ENCODE results near the gene SAMD14. TPM values are rescaled to one million over a fixed set of nuclear protein-coding genes. Genes with fewer than 3 reads are reported as not detected.
A peak's percentile ranks its signal among the peaks of the same experiment; 100 is the strongest.

Gene SAMD14
- polyA plus RNA-seq, 2 of the 4 experiments (the other 2 are of a cell fraction) = 0.12 to 0.75 TPM

DNA sequence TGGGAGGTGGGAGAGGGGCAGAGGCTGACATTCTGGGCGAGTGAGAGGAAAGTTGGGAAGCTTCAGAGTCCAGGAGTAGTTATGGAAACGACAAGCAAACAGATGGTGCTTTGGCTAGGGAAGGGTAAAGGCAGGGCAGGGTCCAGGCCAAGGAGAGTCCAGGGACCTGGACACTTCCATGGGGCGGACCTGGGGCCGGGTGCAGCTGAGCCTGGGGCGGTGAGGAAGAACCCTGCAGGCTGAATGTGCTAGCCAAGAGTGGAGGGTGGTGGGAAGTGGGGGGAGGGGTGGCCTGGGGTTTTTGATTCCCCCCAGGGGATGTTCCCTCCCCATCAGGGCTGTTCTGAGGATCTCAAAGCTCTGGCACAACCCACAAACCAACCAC is 17.9 kb upstream of the SAMD14 start:
- DNase-seq (ENCODE audit: low read depth in 1 of 2, low spot score in 1 of 2) (peak in 1 of 2 experiments; percentile 50), FAIRE-seq (no peak), ATAC-seq (peak in 1 of 2 experiments; percentile 14; a peak in 3 of 6 replicates)
- H3K27ac ChIP-seq = peak overlapping the region; percentile 96 to 98
- peaks cover 47% of the 10 kb centered on the region for H3K4me1 ChIP-seq
- H3K4me2 ChIP-seq = peak overlapping the region; percentile 95
- 21% methylated on average over 5 of the region's 5 CpGs for WGBS (ENCODE audit: missing lambda C conversion rate)
- peak overlapping the region; percentile 86 for H3K4me3 ChIP-seq
- H3K9me3 ChIP-seq = no peaks in the 10 kb centered on the region
- TF ChIP-seq CHD4 (IDR thresholded peaks at IDR 0.05; ENCODE audit: borderline replicate concordance) (no peak), CBX8 (IDR thresholded peaks at IDR 0.05) (no peak), FOSL2 (IDR thresholded peaks at IDR 0.05) (no peak), FOSL2 (CRISPR knock-in tag; IDR thresholded peaks at IDR 0.05) (no peak), JUN (IDR thresholded peaks at IDR 0.05) (no peak), SREBF2 (IDR thresholded peaks at IDR 0.05) (no peak), JUNB (IDR thresholded peaks at IDR 0.05) (no peak), TFCP2L1 (CRISPR knock-in tag; IDR thresholded peaks at IDR 0.05) (no peak), RARB (CRISPR knock-in tag; IDR thresholded peaks at IDR 0.05) (no peak), NPAS2 (CRISPR knock-in tag; IDR thresholded peaks at IDR 0.05; ENCODE audit: borderline replicate concordance) (no peak), RAD21 (conservative IDR thresholded peaks at IDR 0.05 in 1 of 2, IDR thresholded peaks at IDR 0.05 in 1 of 2) (no peak), SMC3 (IDR thresholded peaks at IDR 0.05) (no peak), GATA3 (IDR thresholded peaks at IDR 0.05; ENCODE audit: borderline replicate concordance) (no peak), TP53 (CRISPR knock-in tag; IDR thresholded peaks at IDR 0.05) (no peak), EP300 (IDR thresholded peaks at IDR 0.05) (no peak), POLR2A (IDR thresholded peaks at IDR 0.05; ENCODE audit: low read length) (no peak)
- TF ChIP-seq, protein P1, sequence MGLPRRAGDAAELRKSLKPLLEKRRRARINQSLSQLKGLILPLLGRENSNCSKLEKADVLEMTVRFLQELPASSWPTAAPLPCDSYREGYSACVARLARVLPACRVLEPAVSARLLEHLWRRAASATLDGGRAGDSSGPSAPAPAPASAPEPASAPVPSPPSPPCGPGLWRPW (IDR thresholded peaks at IDR 0.05) = no peak
- TF ChIP-seq, protein P2, sequence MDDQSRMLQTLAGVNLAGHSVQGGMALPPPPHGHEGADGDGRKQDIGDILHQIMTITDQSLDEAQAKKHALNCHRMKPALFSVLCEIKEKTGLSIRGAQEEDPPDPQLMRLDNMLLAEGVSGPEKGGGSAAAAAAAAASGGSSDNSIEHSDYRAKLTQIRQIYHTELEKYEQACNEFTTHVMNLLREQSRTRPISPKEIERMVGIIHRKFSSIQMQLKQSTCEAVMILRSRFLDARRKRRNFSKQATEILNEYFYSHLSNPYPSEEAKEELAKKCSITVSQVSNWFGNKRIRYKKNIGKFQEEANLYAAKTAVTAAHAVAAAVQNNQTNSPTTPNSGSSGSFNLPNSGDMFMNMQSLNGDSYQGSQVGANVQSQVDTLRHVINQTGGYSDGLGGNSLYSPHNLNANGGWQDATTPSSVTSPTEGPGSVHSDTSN (IDR thresholded peaks at IDR 0.05) = no peak
- TF ChIP-seq, protein P3, sequence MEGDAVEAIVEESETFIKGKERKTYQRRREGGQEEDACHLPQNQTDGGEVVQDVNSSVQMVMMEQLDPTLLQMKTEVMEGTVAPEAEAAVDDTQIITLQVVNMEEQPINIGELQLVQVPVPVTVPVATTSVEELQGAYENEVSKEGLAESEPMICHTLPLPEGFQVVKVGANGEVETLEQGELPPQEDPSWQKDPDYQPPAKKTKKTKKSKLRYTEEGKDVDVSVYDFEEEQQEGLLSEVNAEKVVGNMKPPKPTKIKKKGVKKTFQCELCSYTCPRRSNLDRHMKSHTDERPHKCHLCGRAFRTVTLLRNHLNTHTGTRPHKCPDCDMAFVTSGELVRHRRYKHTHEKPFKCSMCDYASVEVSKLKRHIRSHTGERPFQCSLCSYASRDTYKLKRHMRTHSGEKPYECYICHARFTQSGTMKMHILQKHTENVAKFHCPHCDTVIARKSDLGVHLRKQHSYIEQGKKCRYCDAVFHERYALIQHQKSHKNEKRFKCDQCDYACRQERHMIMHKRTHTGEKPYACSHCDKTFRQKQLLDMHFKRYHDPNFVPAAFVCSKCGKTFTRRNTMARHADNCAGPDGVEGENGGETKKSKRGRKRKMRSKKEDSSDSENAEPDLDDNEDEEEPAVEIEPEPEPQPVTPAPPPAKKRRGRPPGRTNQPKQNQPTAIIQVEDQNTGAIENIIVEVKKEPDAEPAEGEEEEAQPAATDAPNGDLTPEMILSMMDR (IDR thresholded peaks at IDR 0.05) = no peak
- TF ChIP-seq, protein P4, sequence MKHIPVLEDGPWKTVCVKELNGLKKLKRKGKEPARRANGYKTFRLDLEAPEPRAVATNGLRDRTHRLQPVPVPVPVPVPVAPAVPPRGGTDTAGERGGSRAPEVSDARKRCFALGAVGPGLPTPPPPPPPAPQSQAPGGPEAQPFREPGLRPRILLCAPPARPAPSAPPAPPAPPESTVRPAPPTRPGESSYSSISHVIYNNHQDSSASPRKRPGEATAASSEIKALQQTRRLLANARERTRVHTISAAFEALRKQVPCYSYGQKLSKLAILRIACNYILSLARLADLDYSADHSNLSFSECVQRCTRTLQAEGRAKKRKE (CRISPR knock-in tag; IDR thresholded peaks at IDR 0.05; ENCODE audit: low read depth) = no peak
- TF ChIP-seq, protein P5, sequence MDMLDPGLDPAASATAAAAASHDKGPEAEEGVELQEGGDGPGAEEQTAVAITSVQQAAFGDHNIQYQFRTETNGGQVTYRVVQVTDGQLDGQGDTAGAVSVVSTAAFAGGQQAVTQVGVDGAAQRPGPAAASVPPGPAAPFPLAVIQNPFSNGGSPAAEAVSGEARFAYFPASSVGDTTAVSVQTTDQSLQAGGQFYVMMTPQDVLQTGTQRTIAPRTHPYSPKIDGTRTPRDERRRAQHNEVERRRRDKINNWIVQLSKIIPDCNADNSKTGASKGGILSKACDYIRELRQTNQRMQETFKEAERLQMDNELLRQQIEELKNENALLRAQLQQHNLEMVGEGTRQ (IDR thresholded peaks at IDR 0.05) = no peak
- POLR2A ChIA-PET = no interaction called here
- CTCF ChIA-PET = interaction anchor here (0.8 to 60.2 kb wide), 10 partner anchors 9 to 149 kb away, joined by 3 to 1356 read pairs (median 4); partner anchors contain the start of genes PDK2 and SGCA

DNA sequence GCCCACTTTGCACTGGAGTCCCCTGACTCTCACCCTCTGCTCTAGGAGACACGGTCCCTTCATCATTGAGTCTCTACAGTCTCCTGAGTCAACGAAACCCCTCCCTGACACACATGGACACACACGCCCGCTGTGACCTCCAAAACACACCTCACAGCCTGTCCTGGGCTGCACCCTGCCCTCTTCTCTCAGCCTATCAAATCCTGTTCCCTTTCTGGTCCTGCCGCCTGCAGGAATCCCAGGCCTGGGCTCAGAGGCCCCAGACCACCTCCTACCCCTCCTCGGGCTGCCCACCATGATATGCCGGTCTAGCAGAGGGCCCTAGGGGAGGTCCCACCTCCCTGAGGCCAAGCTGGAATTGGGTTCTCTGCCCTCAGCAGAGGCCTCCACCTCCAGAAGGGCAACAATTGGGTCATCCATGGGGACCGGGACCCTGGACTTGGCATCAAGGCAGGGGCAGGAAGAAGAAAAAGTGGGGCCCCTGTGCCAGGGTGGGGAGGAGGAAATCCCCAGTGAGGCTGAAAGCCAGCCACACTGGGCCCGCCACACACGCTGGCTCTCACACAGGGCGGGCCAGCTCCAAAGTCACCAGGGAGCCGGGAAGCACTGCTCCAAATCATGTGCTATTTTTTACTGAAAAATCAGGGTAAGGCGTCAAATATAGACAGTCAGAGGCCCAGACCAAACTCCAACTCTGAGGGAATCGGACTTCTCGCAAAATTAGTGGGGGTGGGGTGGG is 17.1 kb upstream of the SAMD14 start:
- Histone ChIP-seq H3K9me3 (no peaks in the 10 kb centered on the region), H3K4me2 (peak overlapping the region; percentile 95), H3K27ac (peak overlapping the region in 1 of 2 experiments; percentile 96; a peak in 3 of 6 replicates), H3K4me1 (peaks cover 41% of the 10 kb centered on the region), H3K4me3 (peak overlapping the region; percentile 86; the same call in 2 of the 3 replicates)
- no peak for ATAC-seq
- no peak for DNase-seq (ENCODE audit: low read depth in 1 of 2, low spot score in 1 of 2)
- ChIA-PET CTCF (interaction anchor here (1.1 to 60.2 kb wide), 8 partner anchors 7 to 150 kb away, joined by 3 to 1356 read pairs (median 74); partner anchors contain the start of genes PDK2 and SGCA), POLR2A (interaction anchor here (1.0 kb wide), 1 partner anchor 53 kb away, joined by 3 read pairs; no protein-coding TSS in a partner anchor)
- no peak for FAIRE-seq
- whole genome bisulfite sequencing (ENCODE audit: missing lambda C conversion rate) = 85% methylated on average over 15 of the region's 15 CpGs
- no peak for TF ChIP-seq KDM5A (IDR thresholded peaks at IDR 0.05)
- TF ChIP-seq POLR2A (IDR thresholded peaks at IDR 0.05; ENCODE audit: low read length) = no peak
- TF ChIP-seq EP300 (IDR thresholded peaks at IDR 0.05) = no peak
- TF ChIP-seq CHD4 (IDR thresholded peaks at IDR 0.05; ENCODE audit: borderline replicate concordance) = no peak
- TF ChIP-seq, protein P2 (IDR thresholded peaks at IDR 0.05) = no peak
- no peak for TF ChIP-seq CEBPB (IDR thresholded peaks at IDR 0.05)
- TF ChIP-seq HDAC2 (IDR thresholded peaks at IDR 0.05) = no peak
- TF ChIP-seq MAFK (IDR thresholded peaks at IDR 0.05; ENCODE audit: partially characterized antibody) = no peak
- TF ChIP-seq, protein P6, sequence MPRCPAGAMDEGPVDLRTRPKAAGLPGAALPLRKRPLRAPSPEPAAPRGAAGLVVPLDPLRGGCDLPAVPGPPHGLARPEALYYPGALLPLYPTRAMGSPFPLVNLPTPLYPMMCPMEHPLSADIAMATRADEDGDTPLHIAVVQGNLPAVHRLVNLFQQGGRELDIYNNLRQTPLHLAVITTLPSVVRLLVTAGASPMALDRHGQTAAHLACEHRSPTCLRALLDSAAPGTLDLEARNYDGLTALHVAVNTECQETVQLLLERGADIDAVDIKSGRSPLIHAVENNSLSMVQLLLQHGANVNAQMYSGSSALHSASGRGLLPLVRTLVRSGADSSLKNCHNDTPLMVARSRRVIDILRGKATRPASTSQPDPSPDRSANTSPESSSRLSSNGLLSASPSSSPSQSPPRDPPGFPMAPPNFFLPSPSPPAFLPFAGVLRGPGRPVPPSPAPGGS (IDR thresholded peaks at IDR 0.05) = no peak
- TF ChIP-seq EHMT2 (IDR thresholded peaks at IDR 0.05; ENCODE audit: low read depth) = no peak
- TF ChIP-seq TP53 (CRISPR knock-in tag; IDR thresholded peaks at IDR 0.05) = no peak
- TF ChIP-seq CBX2 (IDR thresholded peaks at IDR 0.05; ENCODE audit: borderline replicate concordance, low read depth) = no peak
- no peak for TF ChIP-seq JUNB (IDR thresholded peaks at IDR 0.05)
- TF ChIP-seq, protein P5 (IDR thresholded peaks at IDR 0.05) = no peak
- TF ChIP-seq RNF2 (IDR thresholded peaks at IDR 0.05; ENCODE audit: borderline replicate concordance, low read depth) = no peak
- TF ChIP-seq SMC3 (IDR thresholded peaks at IDR 0.05) = no peak

All from A549 (cell line).